HFF-Myc (cell line): Measurements from ENCODE around the gene ZNF341.
"Not testable (repeated sequence)": the region's sequence is repeated elsewhere in the genome, so short reads cannot be mapped to it uniquely, and the experiment has no call there.

Experiments
- DNase-seq: peaks from one replicate; pipeline ENCODE4 v3.0.0-alpha.2; 2011; ENCODE audit warnings: low read depth; ENCODE audit errors: extremely low read depth
- H3K4me3 ChIP-seq: replicated peaks from 2 replicates; pipeline ENCODE4 v1.5.1; 2011; ENCODE audit warnings: low read depth, mild to moderate bottlenecking, control low read depth, low read length
- CTCF ChIP-seq: IDR thresholded peaks from 2 replicates; pipeline ENCODE4 v1.5.1; 2012; ENCODE audit warnings: mild to moderate bottlenecking, low read depth, low read length, control low read depth; ENCODE audit errors: missing control alignments

The ZNF341 gene

GRCh38 chr20:33694639-33695012 lies 37.2 kb upstream of the ZNF341 start:
- no peak overlapping the region for H3K4me3 ChIP-seq
- no peak for TF ChIP-seq CTCF
- no peak for DNase-seq

- no peak overlapping the region for H3K4me3 ChIP-seq
- DNase-seq, result no peak
- no peak for TF ChIP-seq CTCF
Measured at GRCh38 chr20:33696448-33696847, 35.3 kb upstream of the ZNF341 start.

GRCh38 chr20:33697129-33697528 lies 34.7 kb upstream of the ZNF341 start:
- no peak overlapping the region for H3K4me3 ChIP-seq
- no peak for TF ChIP-seq CTCF
- DNase-seq, result no peak

- DNase-seq, H3K4me3 ChIP-seq: not testable (repeated sequence)
Measured at GRCh38 chr20:33698966-33699365, 32.8 kb upstream of the ZNF341 start.

- DNase-seq, H3K4me3 ChIP-seq: not testable (repeated sequence)
Measured at GRCh38 chr20:33700696-33701441, 30.9 kb upstream of the ZNF341 start.

- no peak overlapping the region for H3K4me3 ChIP-seq
- no peak for TF ChIP-seq CTCF
- no peak for DNase-seq
Measured at GRCh38 chr20:33701629-33702450, 30.0 kb upstream of the ZNF341 start.

GRCh38 chr20:33702861-33703260 lies 28.9 kb upstream of the ZNF341 start:
- no peak overlapping the region for H3K4me3 ChIP-seq
- TF ChIP-seq CTCF, result no peak
- DNase-seq, result no peak
